ENCODE results near the gene NBPF3.
"Not testable (repeated sequence)": the region's sequence is repeated elsewhere in the genome, so short reads cannot be mapped to it uniquely, and the experiment has no call there.

NBPF3 gene

GRCh38 chr1:21510113-21510493, 70.2 kb downstream of the NBPF3 start:
- Histone ChIP-seq H3K4me2 (no peak overlapping the region), H3K9ac (no peak overlapping the region), H3K27me3 (peaks cover 29% of the 10 kb centered on the region), H3K27ac (no peak overlapping the region), H3K4me1 (peaks cover 27% of the 10 kb centered on the region), H3K9me3 (no peaks in the 10 kb centered on the region), H3K4me3 (no peak overlapping the region), H3K36me3 (no peaks in the 10 kb centered on the region), H4K20me1 (peaks cover 6% of the 10 kb centered on the region; the same call in 1 of the 2 replicates)
- no peak for TF ChIP-seq Cebpa-rat (IDR thresholded peaks at IDR 0.05)

- no peak overlapping the region for H3K9ac ChIP-seq
- no peak overlapping the region for H3K4me3 ChIP-seq
These were observed 71.1 kb downstream of the NBPF3 start for GRCh38 chr1:21510885-21511578.

GRCh38 chr1:21511579-21512522, 71.9 kb downstream of the NBPF3 start:
- Histone ChIP-seq H4K20me1 (peaks cover 6% of the 10 kb centered on the region; the same call in 1 of the 2 replicates), H3K4me2 (no peak overlapping the region), H3K36me3 (no peaks in the 10 kb centered on the region), H3K4me1 (peaks cover 35% of the 10 kb centered on the region), H3K9me3 (no peaks in the 10 kb centered on the region), H3K9ac (no peak overlapping the region), H3K4me3 (no peak overlapping the region), H3K27me3 (peaks cover 29% of the 10 kb centered on the region), H3K27ac (no peak overlapping the region)
- no peak for TF ChIP-seq Cebpa-rat (IDR thresholded peaks at IDR 0.05)

More at GRCh38 chr1:21510885-21511578, 71.1 kb downstream of the NBPF3 start:
- Histone ChIP-seq H3K9me3 (no peaks in the 10 kb centered on the region), H3K27me3 (peaks cover 29% of the 10 kb centered on the region), H3K4me1 (peaks cover 35% of the 10 kb centered on the region), H4K20me1 (peaks cover 6% of the 10 kb centered on the region; the same call in 1 of the 2 replicates), H3K36me3 (no peaks in the 10 kb centered on the region), H3K27ac (no peak overlapping the region), H3K4me2 (no peak overlapping the region)
- no peak for TF ChIP-seq Cebpa-rat (IDR thresholded peaks at IDR 0.05)

GRCh38 chr1:21514245-21514644, 74.3 kb downstream of the NBPF3 start:
- Histone ChIP-seq H3K9me3 (no peaks in the 10 kb centered on the region), H3K27ac (no peak overlapping the region), H4K20me1 (peaks cover 6% of the 10 kb centered on the region; the same call in 1 of the 2 replicates), H3K27me3 (peaks cover 16% of the 10 kb centered on the region), H3K4me1 (peaks cover 51% of the 10 kb centered on the region), H3K36me3 (no peaks in the 10 kb centered on the region), H3K4me2 (peak overlapping the region; percentile 71), H3K4me3 (no peak overlapping the region), H3K9ac (no peak overlapping the region)
- no peak for TF ChIP-seq Cebpa-rat (IDR thresholded peaks at IDR 0.05)

- Histone ChIP-seq H3K4me3 (no peak overlapping the region), H3K9ac (no peak overlapping the region), H3K27me3 (no peaks in the 10 kb centered on the region), H3K4me2 (peak overlapping the region; percentile 71), H3K36me3 (no peaks in the 10 kb centered on the region), H4K20me1 (peaks cover 6% of the 10 kb centered on the region; the same call in 1 of the 2 replicates), H3K27ac (no peak overlapping the region), H3K9me3 (no peaks in the 10 kb centered on the region), H3K4me1 (peaks cover 62% of the 10 kb centered on the region)
- TF ChIP-seq Cebpa-rat (IDR thresholded peaks at IDR 0.05) = no peak
These were observed 77.2 kb downstream of the NBPF3 start for GRCh38 chr1:21517161-21517589.

GRCh38 chr1:21517660-21518480, 77.9 kb downstream of the NBPF3 start:
- Histone ChIP-seq H3K9ac (no peak overlapping the region), H3K9me3 (no peaks in the 10 kb centered on the region), H3K4me2 (peak overlapping the region; percentile 71), H3K27me3 (no peaks in the 10 kb centered on the region), H4K20me1 (peaks cover 6% of the 10 kb centered on the region; the same call in 1 of the 2 replicates), H3K36me3 (no peaks in the 10 kb centered on the region), H3K4me1 (peaks cover 65% of the 10 kb centered on the region), H3K4me3 (no peak overlapping the region), H3K27ac (no peak overlapping the region)
- TF ChIP-seq Cebpa-rat (IDR thresholded peaks at IDR 0.05) = no peak

- no peak overlapping the region for H3K4me3 ChIP-seq
- peaks cover 66% of the 10 kb centered on the region for H3K4me1 ChIP-seq
- H3K9me3 ChIP-seq = no peaks in the 10 kb centered on the region
- no peaks in the 10 kb centered on the region for H3K27me3 ChIP-seq
- no peak overlapping the region for H3K27ac ChIP-seq
- TF ChIP-seq Cebpa-rat (IDR thresholded peaks at IDR 0.05) = no peak
- peaks cover 3% of the 10 kb centered on the region; the same call in 1 of the 2 replicates for H4K20me1 ChIP-seq
- peak overlapping the region; percentile 71 for H3K4me2 ChIP-seq
- H3K9ac ChIP-seq = no peak overlapping the region
- H3K36me3 ChIP-seq = no peaks in the 10 kb centered on the region
These were observed 79.0 kb downstream of the NBPF3 start for GRCh38 chr1:21518774-21519455.

GRCh38 chr1:21519486-21520070, 79.6 kb downstream of the NBPF3 start:
- H3K9ac ChIP-seq, H3K36me3 ChIP-seq, H3K9me3 ChIP-seq, H3K27me3 ChIP-seq, H3K4me3 ChIP-seq, H3K27ac ChIP-seq, H4K20me1 ChIP-seq: not testable (repeated sequence)
- Histone ChIP-seq H3K4me2 (peak overlapping the region; percentile 71), H3K4me1 (peaks cover 66% of the 10 kb centered on the region)

All from BLaER1 (cell line).